Common myeloid progenitor, CD34-positive (primary cell): Measurements from ENCODE around the gene RGMA.

Experiments used
- CTCF ChIA-PET: fragments of 350-600 bp; sonication (Branson Sonifier 250); formaldehyde crosslinking; loops from one replicate; lab custom pipeline; 2021; ENCODE audit warnings: antibody characterized with exemption; lab: Charles Lee
- POLR2A ChIA-PET: fragments of 350-600 bp; sonication (Branson Sonifier 250); formaldehyde crosslinking; loops from one replicate; lab custom pipeline; 2021; ENCODE audit warnings: antibody characterized with exemption; lab: Charles Lee
- DNase-seq, 3 donors: peaks; one replicate each; pipeline versions ENCODE4 v3.0.0 to v3.0.0-alpha.2; 2013
- H3K27ac ChIP-seq, 2 experiments: 1 replicate in 1 of 2; 2 replicates in 1 of 2; pipeline ENCODE4 v1.7.0; 2013; ENCODE audit warnings: inconsistent platforms in 2 of 2, low read length in 2 of 2, mild to moderate bottlenecking in 2 of 2, low read depth in 1 of 2, moderate library complexity in 1 of 2; ENCODE audit not compliant: severe bottlenecking in 2 of 2, insufficient read depth in 1 of 2, poor library complexity in 1 of 2
- H3K27me3 ChIP-seq, 5 experiments: replicated peaks in 2 of 5; 1 replicate in 3 of 5; 2 replicates in 2 of 5; pipeline versions ENCODE4 v1.6.1 to v1.7.0; 2013; ENCODE audit warnings: low read length in 4 of 5, mild to moderate bottlenecking in 2 of 5, moderate library complexity in 2 of 5, inconsistent platforms in 1 of 5; ENCODE audit not compliant: insufficient read depth in 5 of 5, control insufficient read depth in 4 of 5
- H3K36me3 ChIP-seq, 4 experiments: 1 replicate in 2 of 4; 2 replicates in 2 of 4; pipeline versions ENCODE4 v1.6.1 to v1.7.0; 2013; ENCODE audit warnings: low read length in 3 of 4, control low read depth in 1 of 4, mild to moderate bottlenecking in 1 of 4; ENCODE audit not compliant: control insufficient read depth in 4 of 4, insufficient read depth in 4 of 4
- H3K4me1 ChIP-seq, 4 experiments: 1 replicate in 3 of 4; 2 replicates in 1 of 4; pipeline versions ENCODE4 v1.6.1 to v1.7.1; 2013; ENCODE audit warnings: low read length in 3 of 4, mild to moderate bottlenecking in 3 of 4, control low read depth in 1 of 4, inconsistent platforms in 1 of 4, moderate library complexity in 1 of 4; ENCODE audit not compliant: control insufficient read depth in 4 of 4, insufficient read depth in 4 of 4; ENCODE audit errors: control extremely low read depth in 1 of 4
- H3K4me3 ChIP-seq, 7 experiments: 1 replicate in 4 of 7; 2 replicates in 3 of 7; pipeline versions ENCODE4 v1.5.1 to v1.7.0; 2013; ENCODE audit warnings: mild to moderate bottlenecking in 7 of 7, low read length in 6 of 7, moderate library complexity in 6 of 7, inconsistent platforms in 2 of 7, low read depth in 2 of 7, control low read depth in 1 of 7; ENCODE audit not compliant: insufficient read depth in 4 of 7, control insufficient read depth in 1 of 7; ENCODE audit errors: extremely low read depth in 1 of 7
- H3K9me3 ChIP-seq, 5 experiments: 1 replicate in 4 of 5; 2 replicates in 1 of 5; pipeline versions ENCODE4 v1.6.1 to v1.7.1; 2013; ENCODE audit warnings: low read length in 4 of 5, mild to moderate bottlenecking in 2 of 5, inconsistent platforms in 1 of 5, low read depth in 1 of 5, moderate library complexity in 1 of 5; ENCODE audit not compliant: control insufficient read depth in 4 of 5, insufficient read depth in 2 of 5; ENCODE audit errors: control extremely low read depth in 1 of 5
- WGBS: methylation state at CpG from one replicate; pipeline ENCODE4 v1.1.5; 2013; ENCODE audit not compliant: insufficient coverage; 5-methylcytosine and 5-hydroxymethylcytosine counted together

The RGMA gene

DNA sequence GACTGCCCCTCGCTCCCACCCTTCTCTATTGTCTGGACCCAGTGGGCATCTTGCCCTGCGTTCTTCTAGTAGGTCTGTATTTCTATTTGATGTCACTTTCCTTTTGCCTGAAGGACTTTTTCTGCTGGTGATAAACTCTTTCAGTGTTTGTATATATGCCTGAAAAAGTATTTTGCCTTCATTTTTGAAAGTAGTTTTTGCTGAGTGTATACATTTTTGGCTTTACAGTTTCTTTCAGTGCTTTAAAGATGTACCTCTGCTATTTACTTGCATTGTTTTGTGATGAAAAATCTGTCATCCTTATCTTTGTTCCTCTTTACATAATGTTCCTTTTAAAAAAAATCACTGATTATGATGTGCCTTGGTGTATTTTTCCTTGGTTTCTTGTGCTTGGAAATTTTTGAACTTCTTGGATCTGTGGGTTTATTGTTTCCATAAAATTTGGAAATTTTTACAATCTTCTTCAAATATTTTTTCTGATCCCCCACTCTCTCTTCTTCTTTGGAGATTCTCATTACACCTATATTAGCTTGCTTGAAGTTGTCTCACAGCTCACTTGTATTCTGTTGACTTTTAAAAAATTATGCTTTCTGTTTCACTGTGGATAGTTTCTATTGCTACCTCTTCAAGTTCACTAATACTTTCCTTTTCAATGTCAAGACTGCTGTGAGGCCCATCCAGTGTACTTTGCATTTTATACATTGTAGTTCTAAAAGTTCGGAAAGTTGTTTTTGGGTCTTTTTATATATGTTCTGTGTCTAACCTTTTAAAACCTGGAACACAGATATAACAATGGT lies 67.8 kb downstream of the RGMA start:
- DNase-seq: no peak
- no CpG with 5 or more reads among the region's 3 CpGs for whole genome bisulfite sequencing
- Histone ChIP-seq H3K27ac (no peak overlapping the region), H3K27me3 (no peaks in the 10 kb centered on the region), H3K4me1 (peaks cover 0 to 19% (median 13%) of the 10 kb centered on the region in 4 experiments), H3K4me3 (no peak overlapping the region), H3K36me3 (peaks cover 39 to 93% (median 73%) of the 10 kb centered on the region in 4 experiments), H3K9me3 (no peaks in the 10 kb centered on the region)
- POLR2A ChIA-PET: no interaction called here
- CTCF ChIA-PET: interaction anchor here (0.8 to 1.6 kb wide), 2 partner anchors 9 to 1099 kb away, joined by 5 to 6 read pairs; no protein-coding TSS in a partner anchor

GRCh38 chr15:93019971-93020370 lies 69.0 kb downstream of the RGMA start:
- Histone ChIP-seq H3K27ac (no peak overlapping the region), H3K27me3 (no peaks in the 10 kb centered on the region), H3K36me3 (peaks cover 41 to 93% (median 77%) of the 10 kb centered on the region in 4 experiments), H3K4me3 (no peak overlapping the region), H3K9me3 (no peaks in the 10 kb centered on the region), H3K4me1 (peaks cover 0 to 8% (median 4%) of the 10 kb centered on the region in 4 experiments)
- CTCF ChIA-PET: interaction anchor here (0.6 to 1.6 kb wide), 5 partner anchors 8 to 1100 kb away, joined by 3 to 6 read pairs (median 4); no protein-coding TSS in a partner anchor
- 92% methylated on average over 8 of the region's 10 CpGs for WGBS
- POLR2A ChIA-PET: no interaction called here
- no peak for DNase-seq

GRCh38 chr15:93019090-93019489 lies 69.9 kb downstream of the RGMA start:
- Histone ChIP-seq H3K27ac (no peak overlapping the region), H3K4me1 (no peaks in the 10 kb centered on the region), H3K9me3 (no peaks in the 10 kb centered on the region), H3K4me3 (no peak overlapping the region), H3K36me3 (peaks cover 41 to 93% (median 77%) of the 10 kb centered on the region in 4 experiments), H3K27me3 (no peaks in the 10 kb centered on the region)
- ChIA-PET POLR2A (no interaction called here), CTCF (interaction anchor here (0.6 to 1.9 kb wide), 2 partner anchors 13 to 107 kb away, joined by 6 to 7 read pairs; no protein-coding TSS in a partner anchor)
- DNase-seq: no peak
- 99% methylated on average over 7 of the region's 7 CpGs for WGBS

DNA sequence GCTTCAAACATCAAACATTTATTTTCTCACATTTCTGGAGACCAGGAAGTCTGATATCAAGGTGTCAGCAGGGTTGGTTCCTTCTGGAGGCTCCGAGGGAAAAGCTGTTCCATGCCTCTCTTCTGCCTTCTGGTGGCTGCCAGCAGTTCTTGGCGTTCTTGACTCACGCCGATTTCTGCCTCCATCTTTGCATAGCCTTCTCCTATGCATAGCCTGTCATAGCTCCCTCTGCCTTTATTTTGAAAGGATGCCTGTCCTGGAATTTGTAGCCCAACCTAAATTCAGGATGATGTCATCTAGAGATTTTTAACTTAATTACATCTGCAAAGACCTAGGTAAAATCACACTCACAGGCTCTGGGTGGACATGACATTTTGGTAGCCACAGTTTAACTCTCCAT lies 70.4 kb downstream of the RGMA start:
- no peaks in the 10 kb centered on the region for H3K9me3 ChIP-seq
- H3K4me1 ChIP-seq: no peaks in the 10 kb centered on the region
- 92% methylated on average over 4 of the region's 4 CpGs for WGBS
- no peak overlapping the region for H3K4me3 ChIP-seq
- ChIA-PET POLR2A (no interaction called here), CTCF (interaction anchor here (1.4 to 1.9 kb wide), 2 partner anchors 11 to 14 kb away, joined by 3 to 7 read pairs; no protein-coding TSS in a partner anchor)
- no peaks in the 10 kb centered on the region for H3K27me3 ChIP-seq
- peaks cover 41 to 96% (median 78%) of the 10 kb centered on the region in 4 experiments for H3K36me3 ChIP-seq
- H3K27ac ChIP-seq: no peak overlapping the region
- DNase-seq: no peak

- ChIA-PET POLR2A (interaction anchor here (0.6 to 1.3 kb wide), 2 partner anchors 25 kb away, joined by 3 to 4 read pairs; no protein-coding TSS in a partner anchor), CTCF (interaction anchor here (1.3 to 1.9 kb wide), 3 partner anchors 12 to 16 kb away, joined by 3 to 7 read pairs (median 3); no protein-coding TSS in a partner anchor)
- no peak for DNase-seq
- 96% methylated on average over 4 of the region's 6 CpGs for WGBS
- Histone ChIP-seq H3K27me3 (no peaks in the 10 kb centered on the region), H3K36me3 (peaks cover 42 to 96% (median 82%) of the 10 kb centered on the region in 4 experiments), H3K4me3 (no peak overlapping the region), H3K27ac (no peak overlapping the region), H3K9me3 (no peaks in the 10 kb centered on the region), H3K4me1 (no peaks in the 10 kb centered on the region)
These were observed 71.5 kb downstream of the RGMA start for GRCh38 chr15:93017526-93017925.

DNA sequence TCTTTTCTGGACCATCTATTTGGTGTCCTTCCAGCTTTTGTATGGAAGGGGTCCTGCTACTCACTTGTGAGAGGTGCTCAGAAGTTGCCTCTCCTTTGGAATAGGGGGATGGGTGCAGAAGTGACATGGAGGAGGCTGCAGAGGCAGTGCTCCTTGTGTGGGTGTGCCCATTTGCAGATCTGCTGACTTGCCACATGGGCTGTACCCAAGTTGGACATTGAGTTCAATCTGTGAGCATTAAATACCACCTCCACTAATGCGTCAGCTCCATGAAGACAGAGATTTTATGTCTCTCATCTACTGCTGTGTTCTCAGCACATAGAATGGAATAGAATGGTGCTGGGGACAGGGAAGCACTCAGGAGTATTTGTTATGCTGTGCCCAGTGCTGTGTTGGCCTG lies 76.2 kb downstream of the RGMA start:
- no peak for DNase-seq
- CTCF ChIA-PET: interaction anchor here (1.6 kb wide), 1 partner anchor 17 kb away, joined by 3 read pairs; no protein-coding TSS in a partner anchor

GRCh38 chr15:93007994-93008393 lies 81.0 kb downstream of the RGMA start:
- peaks cover 46 to 95% (median 68%) of the 10 kb centered on the region in 4 experiments for H3K36me3 ChIP-seq
- no peak overlapping the region for H3K4me3 ChIP-seq
- CTCF ChIA-PET: no interaction called here
- H3K4me1 ChIP-seq: no peaks in the 10 kb centered on the region
- H3K27ac ChIP-seq: no peak overlapping the region
- H3K9me3 ChIP-seq: no peaks in the 10 kb centered on the region
- no peaks in the 10 kb centered on the region for H3K27me3 ChIP-seq
- POLR2A ChIA-PET: no interaction called here
- 100% methylated on average over 2 of the region's 3 CpGs for WGBS
- DNase-seq: no peak

More for the DNA sequence above, 76.2 kb downstream of the RGMA start:
- peaks cover 45 to 95% (median 77%) of the 10 kb centered on the region in 4 experiments for H3K36me3 ChIP-seq
- no CpG with 5 or more reads among the region's 1 CpG for WGBS
- no peaks in the 10 kb centered on the region for H3K9me3 ChIP-seq
- POLR2A ChIA-PET: interaction anchor here (0.8 kb wide), 1 partner anchor 11 kb away, joined by 3 read pairs; no protein-coding TSS in a partner anchor
- H3K4me3 ChIP-seq: no peak overlapping the region
- H3K27me3 ChIP-seq: no peaks in the 10 kb centered on the region
- H3K27ac ChIP-seq: no peak overlapping the region
- H3K4me1 ChIP-seq: no peaks in the 10 kb centered on the region
